SK-N-SH (cell line): ENCODE measurements around the gene RARA. TPM values are rescaled to one million over a fixed set of nuclear protein-coding genes. Genes with fewer than 3 reads are reported as not detected.

Source experiments
- CTCF ChIA-PET: fragments of 300-600, 350-600 bp; formaldehyde crosslinking; extraction: SDS; loops from one replicate; lab custom pipeline; 2021; lab: Yijun Ruan, JAX
- POLR2A ChIA-PET: fragments of 350-600 bp; sonication (Branson Sonifier 250); formaldehyde crosslinking; extraction: SDS; loops from one replicate; lab custom pipeline; 2020; ENCODE audit warnings: antibody characterized with exemption, inconsistent platforms; lab: Yijun Ruan, JAX
- DNase-seq: peaks from one replicate; pipeline ENCODE4 v3.0.0; 2012
- H2AFZ ChIP-seq: fragments of 200-600 bp; sonication (generic); 2 replicates; pipeline ENCODE4 v1.8.1; 2016; ENCODE audit warnings: antibody characterized with exemption, mild to moderate bottlenecking, low read depth
- H3F3A ChIP-seq: fragments of 200-600 bp; sonication (generic); replicated peaks from 2 replicates; pipeline ENCODE3; 2016; ENCODE audit warnings: antibody characterized with exemption, mild to moderate bottlenecking; ENCODE audit not compliant: insufficient read depth
- H3K27ac ChIP-seq, 2 experiments: fragments of 200-500 bp in 1 of 2; fragments of 200-600 bp in 1 of 2; sonication (Bioruptor generic) in 1 of 2; sonication (generic), shearing (Covaris generic) in 1 of 2; 2 replicates each; pipeline versions ENCODE4 v1.5.1 to v1.6.1; 2014 to 2016; ENCODE audit warnings: low read depth in 2 of 2, inconsistent platforms in 1 of 2, low read length in 1 of 2, mild to moderate bottlenecking in 1 of 2, mixed read lengths in 1 of 2
- H3K27me3 ChIP-seq: fragments of 200-600 bp; sonication (generic), shearing (Covaris generic); 2 replicates; pipeline ENCODE4 v1.6.1; 2016; ENCODE audit warnings: mixed run types; ENCODE audit not compliant: insufficient read depth
- H3K36me3 ChIP-seq, 2 experiments: fragments of 200-500 bp in 1 of 2; fragments of 200-600 bp in 1 of 2; sonication (Bioruptor generic) in 1 of 2; sonication (generic) in 1 of 2; replicated peaks in 1 of 2; 2 replicates each; pipeline versions ENCODE3 to v1.5.1; 2014 to 2016; ENCODE audit warnings: low read length in 1 of 2, mild to moderate bottlenecking in 1 of 2; ENCODE audit not compliant: insufficient read depth in 2 of 2, control insufficient read depth in 1 of 2
- H3K4me1 ChIP-seq, 2 experiments: fragments of 200-500 bp in 1 of 2; fragments of 200-600 bp in 1 of 2; sonication (Bioruptor generic) in 1 of 2; sonication (generic), shearing (Covaris generic) in 1 of 2; 2 replicates each; pipeline versions ENCODE4 v1.5.1 to v1.6.1; 2014 to 2016; ENCODE audit warnings: low read depth in 1 of 2, low read length in 1 of 2, mixed run types in 1 of 2; ENCODE audit not compliant: insufficient read depth in 2 of 2, control insufficient read depth in 1 of 2
- H3K4me2 ChIP-seq: fragments of 200-600 bp; sonication (generic), shearing (Covaris generic); 2 replicates; pipeline ENCODE4 v1.6.1; 2017; ENCODE audit warnings: mixed run types
- H3K4me3 ChIP-seq, 2 experiments: fragments of 200-500 bp in 1 of 2; fragments of 200-600 bp in 1 of 2; sonication (Bioruptor generic) in 1 of 2; sonication (generic), shearing (Covaris generic) in 1 of 2; 2 replicates each; pipeline versions ENCODE4 v1.5.1 to v1.8.1; 2014 to 2016; ENCODE audit warnings: low read depth in 2 of 2, inconsistent platforms in 1 of 2, low read length in 1 of 2, mild to moderate bottlenecking in 1 of 2, mixed read lengths in 1 of 2, moderate library complexity in 1 of 2
- H3K79me2 ChIP-seq: fragments of 200-600 bp; sonication (generic); 2 replicates; pipeline ENCODE4 v1.8.1; 2017; ENCODE audit warnings: mild to moderate bottlenecking; ENCODE audit not compliant: insufficient read depth
- H3K9ac ChIP-seq: fragments of 200-600 bp; sonication (generic); 2 replicates; pipeline ENCODE4 v1.6.1; 2017; ENCODE audit warnings: mixed run types
- H3K9me2 ChIP-seq: fragments of 200-600 bp; sonication (generic); 2 replicates; pipeline ENCODE4 v1.6.1; 2017; ENCODE audit warnings: mixed run types
- H3K9me3 ChIP-seq: fragments of 200-600 bp; sonication (generic); 2 replicates; pipeline ENCODE4 v1.6.1; 2017; ENCODE audit warnings: mixed run types, mild to moderate bottlenecking, moderate library complexity
- H4K20me1 ChIP-seq: fragments of 200-600 bp; sonication (generic); 2 replicates; pipeline ENCODE4 v1.6.1; 2017; ENCODE audit warnings: mild to moderate bottlenecking, mixed run types; ENCODE audit not compliant: insufficient read depth
- CTCF ChIP-seq: fragments of 200-600 bp; sonication (generic); IDR thresholded peaks from 2 replicates; pipeline ENCODE4 v1.6.1; 2017; ENCODE audit warnings: antibody characterized with exemption, mild to moderate bottlenecking, moderate library complexity
- ELF1 ChIP-seq: IDR thresholded peaks from 2 replicates; pipeline ENCODE4 v1.4.0; 2012
- EP300 ChIP-seq, 2 experiments: IDR thresholded peaks; 2 replicates each; pipeline versions ENCODE4 v1.4.0 to v1.6.1; 2012; ENCODE audit warnings: borderline replicate concordance in 1 of 2, low read depth in 1 of 2, low read length in 1 of 2
- EZH2phosphoT487 ChIP-seq: fragments of 200-600 bp; sonication (generic); IDR thresholded peaks from 2 replicates; pipeline ENCODE4 v1.6.1; 2017; ENCODE audit warnings: low read depth, mixed run types, mild to moderate bottlenecking, antibody characterized with exemption, moderate library complexity, borderline replicate concordance
- FOSL2 ChIP-seq: IDR thresholded peaks from 2 replicates; pipeline ENCODE4 v1.4.0; 2012; ENCODE audit warnings: low read depth, mild to moderate bottlenecking, moderate library complexity, borderline replicate concordance
- FOXJ3 ChIP-seq: sonication (generic); formaldehyde crosslinking; IDR thresholded peaks from 2 replicates; pipeline ENCODE4 v1.5.1; 2020; ENCODE audit warnings: mild to moderate bottlenecking, missing genetic modification reagents
- GABPA ChIP-seq: IDR thresholded peaks from 2 replicates; pipeline ENCODE4 v1.4.0; 2012; ENCODE audit warnings: low read depth, mild to moderate bottlenecking
- IRF3 ChIP-seq: fragments of 150-350 bp; IDR thresholded peaks from 2 replicates; pipeline ENCODE4 v1.6.1; 2016; ENCODE audit warnings: mild to moderate bottlenecking, low read depth, low read length
- JUND ChIP-seq: IDR thresholded peaks from 2 replicates; pipeline ENCODE4 v1.4.0; 2012
- MAX ChIP-seq: IDR thresholded peaks from 2 replicates; pipeline ENCODE4 v1.4.0; 2012; ENCODE audit warnings: low read depth
- MEF2A ChIP-seq: IDR thresholded peaks from 2 replicates; pipeline ENCODE4 v1.4.0; 2012; ENCODE audit warnings: low read depth, borderline replicate concordance
- MXI1 ChIP-seq: IDR thresholded peaks from 2 replicates; pipeline ENCODE4 v1.6.1; 2012; ENCODE audit warnings: mild to moderate bottlenecking, low read depth, low read length, improper control_type of control experiment
- PBX3 ChIP-seq: IDR thresholded peaks from 2 replicates; pipeline ENCODE4; 2012
- POLR2AphosphoS5 ChIP-seq: IDR thresholded peaks from 2 replicates; pipeline ENCODE4 v1.6.1; 2012; ENCODE audit warnings: low read depth, low read length
- RAD21 ChIP-seq: IDR thresholded peaks from 2 replicates; pipeline ENCODE4 v1.6.1; 2012; ENCODE audit warnings: mild to moderate bottlenecking, low read length
- REST ChIP-seq: IDR thresholded peaks from 2 replicates; pipeline ENCODE4 v1.6.1; 2012; ENCODE audit warnings: mild to moderate bottlenecking, low read depth, low read length, moderate library complexity
- RFX5 ChIP-seq: IDR thresholded peaks from 2 replicates; pipeline ENCODE4 v1.6.1; 2012; ENCODE audit warnings: mild to moderate bottlenecking, improper control_type of control experiment, low read length
- RXRA ChIP-seq: IDR thresholded peaks from 2 replicates; pipeline ENCODE4 v1.4.0; 2012; ENCODE audit warnings: low read depth, mild to moderate bottlenecking, borderline replicate concordance
- SIN3A ChIP-seq: IDR thresholded peaks from 2 replicates; pipeline ENCODE4 v1.6.1; 2012; ENCODE audit warnings: low read depth, mild to moderate bottlenecking, low read length, moderate library complexity, borderline replicate concordance
- TAF1 ChIP-seq: IDR thresholded peaks from 2 replicates; pipeline ENCODE4 v1.6.1; 2012; ENCODE audit warnings: low read depth, mild to moderate bottlenecking, low read length, moderate library complexity, borderline replicate concordance
- TCF12 ChIP-seq: IDR thresholded peaks from 2 replicates; pipeline ENCODE4 v1.4.0; 2012
- USF1 ChIP-seq: IDR thresholded peaks from 2 replicates; pipeline ENCODE4 v1.4.0; 2012; ENCODE audit warnings: low read depth, borderline replicate concordance
- YY1 ChIP-seq: IDR thresholded peaks from 2 replicates; pipeline ENCODE4 v1.4.0; 2012; ENCODE audit warnings: low read depth, mild to moderate bottlenecking
- ZBTB33 ChIP-seq: IDR thresholded peaks from 2 replicates; pipeline ENCODE4 v1.4.0; 2012; ENCODE audit warnings: low read depth, borderline replicate concordance
- WGBS: methylation state at CpG from one replicate; pipeline ENCODE4 v1.1.6; 2017; ENCODE audit warnings: low lambda C conversion rate; 5-methylcytosine and 5-hydroxymethylcytosine counted together
- polyA plus RNA-seq, 3 experiments: library from polyadenylated mRNA; depleted of rRNA; stranded (reverse); fragments of >200 nt; gene quantifications; 2 replicates each; pipeline ENCODE4 v1.2.3, GENCODE V29; 2012

The RARA gene
- polyA plus RNA-seq, 1 of the 3 experiments (the other 2 are of a cell fraction), result 13.3 TPM

- Histone ChIP-seq H3K27me3 (no peaks in the 10 kb centered on the region), H3K79me2 (peaks cover 3% of the 10 kb centered on the region; the same call in 1 of the 2 replicates), H3F3A (peaks cover 28% of the 10 kb centered on the region), H4K20me1 (no peaks in the 10 kb centered on the region), H3K9me3 (no peaks in the 10 kb centered on the region), H3K4me2 (no peak overlapping the region), H3K27ac (peak overlapping the region; percentile 20 to 66; a peak in 2 of 4 replicates), H3K4me1 (peaks cover 11 to 19% of the 10 kb centered on the region in 2 experiments), H3K9ac (no peak overlapping the region), H3K4me3 (no peak overlapping the region), H3K9me2 (no peaks in the 10 kb centered on the region), H2AFZ (no peak overlapping the region), H3K36me3 (peaks cover 18 to 25% of the 10 kb centered on the region in 2 experiments)
- DNase-seq, result no peak
- WGBS, result 27% methylated on average over 3 of the region's 3 CpGs
- ChIA-PET CTCF (interaction anchor here (0.8 to 36.0 kb wide), 8 partner anchors 8 to 235 kb away, joined by 3 to 1706 read pairs (median 8); partner anchors contain the start of gene GJD3), POLR2A (no interaction called here)
- no peak for TF ChIP-seq ELF1
- TF ChIP-seq JUND, result no peak
- no peak for TF ChIP-seq SIN3A
- TF ChIP-seq EZH2phosphoT487, result no peak
- no peak for TF ChIP-seq MXI1
- TF ChIP-seq PBX3, result no peak
- no peak for TF ChIP-seq REST
- peak; percentile 30; the same call in 1 of the 2 replicates for TF ChIP-seq MEF2A
- no peak for TF ChIP-seq IRF3
- no peak for TF ChIP-seq GABPA
- no peak for TF ChIP-seq FOXJ3 (CRISPR knock-in tag)
- no peak for TF ChIP-seq RFX5
- TF ChIP-seq RXRA, result no peak
- no peak for TF ChIP-seq EP300 (IDR thresholded peaks at IDR 0.05; ENCODE audit: borderline replicate concordance in 1 of 2, low read depth in 1 of 2, low read length in 1 of 2)
- TF ChIP-seq ZBTB33, result no peak
- no peak for TF ChIP-seq POLR2AphosphoS5
- TF ChIP-seq TAF1, result no peak
- 0 out of 2 replicates have a peak, but pooled peaks have one; percentile 5 for TF ChIP-seq TCF12
- TF ChIP-seq MAX, result 0 out of 2 replicates have a peak, but pooled peaks have one; percentile 19
- no peak for TF ChIP-seq YY1
- no peak for TF ChIP-seq RAD21
- TF ChIP-seq USF1, result no peak
- no peak for TF ChIP-seq FOSL2
- TF ChIP-seq CTCF, result no peak
Measured at GRCh38 chr17:40298726-40299125, 10.3 kb upstream of the RARA start.
